ENCODE data around the gene IMP4.

IMP4 gene

GRCh38 chr2:130358420-130359350 lies 16.0 kb downstream of the IMP4 start:
- no peak for TF ChIP-seq CTCF (IDR thresholded peaks at IDR 0.05; ENCODE audit: low read depth, low read length)
- DNase-seq (ENCODE audit: extremely low read depth, low read depth): no peak

GRCh38 chr2:130359466-130359865 lies 16.8 kb downstream of the IMP4 start:
- no peak for TF ChIP-seq CTCF (IDR thresholded peaks at IDR 0.05; ENCODE audit: low read depth, low read length)
- no peak for DNase-seq (ENCODE audit: extremely low read depth, low read depth)

GRCh38 chr2:130363479-130363878 lies 20.8 kb downstream of the IMP4 start:
- no peak for DNase-seq (ENCODE audit: extremely low read depth, low read depth)
- no peak for TF ChIP-seq CTCF (IDR thresholded peaks at IDR 0.05; ENCODE audit: low read depth, low read length)

GRCh38 chr2:130365075-130365474 lies 22.4 kb downstream of the IMP4 start:
- no peak for TF ChIP-seq CTCF (IDR thresholded peaks at IDR 0.05; ENCODE audit: low read depth, low read length)
- DNase-seq (ENCODE audit: extremely low read depth, low read depth): no peak

GRCh38 chr2:130365963-130366362 lies 23.3 kb downstream of the IMP4 start:
- DNase-seq (ENCODE audit: extremely low read depth, low read depth): no peak
- TF ChIP-seq CTCF (IDR thresholded peaks at IDR 0.05; ENCODE audit: low read depth, low read length): no peak

- no peak for TF ChIP-seq CTCF (IDR thresholded peaks at IDR 0.05; ENCODE audit: low read depth, low read length)
- no peak for DNase-seq (ENCODE audit: extremely low read depth, low read depth)
Measured at GRCh38 chr2:130366720-130367119, 24.0 kb downstream of the IMP4 start.

GRCh38 chr2:130368786-130369185 lies 26.1 kb downstream of the IMP4 start:
- no peak for TF ChIP-seq CTCF (IDR thresholded peaks at IDR 0.05; ENCODE audit: low read depth, low read length)
- no peak for DNase-seq (ENCODE audit: extremely low read depth, low read depth)

Measured in AG09319 (cell line).